Measurements from ENCODE around the gene C2CD4D. TPM values are rescaled to one million over a fixed set of nuclear protein-coding genes. Genes with fewer than 3 reads are reported as not detected.
"Not testable (repeated sequence)": the region's sequence is repeated elsewhere in the genome, so short reads cannot be mapped to it uniquely, and the experiment has no call there.

Gene C2CD4D
- total RNA-seq, 1 donor from 2014 or later, result not detected

DNA sequence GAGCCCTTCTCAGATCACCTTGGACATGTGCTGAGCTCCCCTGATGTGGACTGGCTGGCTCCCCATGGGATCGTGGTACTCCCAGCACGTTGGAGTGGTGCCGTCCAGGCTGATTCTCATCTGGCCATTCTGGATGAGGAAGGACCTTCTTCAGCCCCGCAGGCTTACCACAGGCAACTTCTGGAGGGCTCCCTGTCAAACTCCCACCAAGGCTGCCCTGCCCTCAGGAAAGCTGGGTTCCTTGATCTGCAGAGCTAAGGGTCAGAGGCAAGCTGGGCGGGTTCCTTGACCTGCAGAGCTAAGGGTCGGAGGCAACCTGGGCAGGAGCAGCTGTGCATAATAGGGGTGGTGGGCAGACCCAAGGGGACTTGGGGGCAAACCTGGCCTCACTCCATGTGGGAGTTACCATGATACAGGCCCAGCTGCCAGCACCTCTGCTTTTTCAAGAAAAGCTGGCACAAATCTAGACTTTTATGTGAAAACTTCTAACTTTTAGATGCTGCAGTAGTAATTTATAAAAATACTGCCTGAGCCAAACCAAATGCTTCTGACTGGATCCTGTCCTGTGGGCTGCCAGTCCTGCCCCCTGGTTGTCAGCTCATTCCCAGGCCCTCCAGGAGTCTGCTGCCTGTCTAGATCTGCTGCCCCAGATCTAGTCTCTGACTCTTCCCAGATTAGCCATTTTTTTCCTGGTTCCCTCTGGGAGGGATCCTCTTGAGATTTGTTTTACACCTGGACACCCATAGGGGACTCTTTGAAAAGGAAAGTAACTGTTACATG, 19.5 kb upstream of the C2CD4D start:
- DNase-seq (ENCODE audit: low read depth), result no peak

DNA sequence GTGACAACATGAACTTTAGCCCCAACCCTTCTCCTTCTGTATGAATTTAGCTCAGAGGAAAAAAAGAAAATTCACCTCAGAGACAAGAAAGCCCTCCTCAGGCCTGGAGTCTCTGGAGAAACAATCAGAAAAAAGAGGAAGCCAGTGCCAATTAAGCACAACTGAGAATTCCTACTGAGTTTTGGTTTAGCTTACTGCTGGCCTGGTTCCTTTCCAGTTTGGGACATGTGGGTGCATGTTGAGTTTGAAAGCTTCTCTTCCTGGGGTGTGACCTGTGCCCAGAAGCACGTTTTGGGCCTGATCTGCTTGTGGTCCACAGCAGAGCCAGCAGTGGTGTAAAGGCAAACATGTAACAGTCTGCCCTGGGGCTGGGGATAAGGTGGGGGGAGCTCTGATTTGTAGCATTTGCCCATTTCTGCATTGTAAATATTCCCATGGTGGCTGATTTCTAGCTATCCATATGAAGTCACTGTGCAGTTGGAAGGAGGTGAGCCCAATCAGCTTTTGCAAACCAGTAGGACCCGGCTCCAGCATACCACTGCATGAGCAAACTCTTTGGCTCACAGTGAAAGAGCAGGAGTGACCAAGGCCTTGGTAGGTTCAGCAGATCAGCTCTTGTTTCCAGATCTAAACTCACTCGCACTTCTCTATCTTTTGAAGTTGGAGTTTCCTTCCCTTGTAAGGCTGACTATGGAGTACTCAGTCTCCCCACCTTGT, 18.6 kb upstream of the C2CD4D start:
- DNase-seq (ENCODE audit: low read depth), result no peak

DNA sequence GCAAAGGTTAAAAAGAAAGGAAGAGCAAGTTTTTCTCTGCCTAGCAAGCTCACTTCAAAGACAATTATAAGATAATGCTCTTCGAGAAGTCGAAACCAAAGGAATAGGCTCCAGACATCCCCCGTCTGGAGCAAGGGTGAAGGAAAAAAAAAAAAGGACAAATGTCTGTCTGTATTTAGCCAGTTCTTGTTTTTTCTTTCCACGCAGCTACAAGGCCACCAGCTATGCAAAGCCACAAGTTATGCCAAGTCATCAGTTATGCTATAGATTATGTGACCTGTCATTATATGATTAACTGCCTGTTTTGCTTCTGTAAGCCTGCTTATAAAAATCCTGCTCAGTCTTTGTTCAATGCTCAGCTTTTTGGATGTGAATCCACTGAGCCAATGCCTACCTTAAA, 16.3 kb upstream of the C2CD4D start:
- no peak for DNase-seq (ENCODE audit: low read depth)

DNA sequence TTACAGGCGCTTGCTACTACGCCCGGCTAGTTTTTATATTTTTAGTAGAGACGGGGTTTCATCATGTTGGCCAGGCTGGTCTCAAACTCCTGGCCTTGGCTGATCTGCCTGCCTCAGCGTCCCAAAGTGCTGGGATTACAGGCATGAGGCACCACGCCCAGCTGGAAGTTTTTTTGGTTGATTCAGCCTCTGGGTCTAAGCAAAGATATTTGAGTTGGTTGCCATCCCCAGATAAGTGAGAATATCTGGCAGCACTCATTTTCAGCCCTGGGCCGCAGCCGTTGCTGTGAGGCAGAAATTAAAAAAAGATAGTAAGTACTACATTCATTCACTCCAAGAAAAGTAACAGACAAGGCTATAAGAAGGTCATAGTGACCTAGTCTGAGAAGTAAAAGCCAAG, 15.9 kb upstream of the C2CD4D start:
- not testable (repeated sequence) for DNase-seq (ENCODE audit: low read depth)

DNA sequence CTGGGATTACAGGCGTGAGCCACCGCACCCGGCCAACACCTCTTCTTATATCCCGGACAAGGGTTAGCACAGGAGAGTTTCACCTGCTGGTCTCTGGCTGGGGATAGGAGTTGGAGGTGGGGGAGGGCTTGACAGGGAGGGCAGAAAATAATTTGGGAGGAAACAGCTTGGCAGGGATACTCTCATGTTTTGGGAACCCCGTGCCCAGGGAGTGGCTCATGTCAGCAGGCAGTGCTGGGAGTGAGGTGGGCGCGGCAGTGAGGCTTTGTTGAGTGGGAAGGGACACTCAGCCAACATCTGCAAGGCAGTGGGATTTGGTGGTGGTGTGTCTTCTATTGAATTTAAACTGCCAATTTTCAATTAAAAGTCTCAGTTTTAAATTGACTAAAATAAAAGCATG, 15.0 kb upstream of the C2CD4D start:
- no peak for DNase-seq (ENCODE audit: low read depth)

DNA sequence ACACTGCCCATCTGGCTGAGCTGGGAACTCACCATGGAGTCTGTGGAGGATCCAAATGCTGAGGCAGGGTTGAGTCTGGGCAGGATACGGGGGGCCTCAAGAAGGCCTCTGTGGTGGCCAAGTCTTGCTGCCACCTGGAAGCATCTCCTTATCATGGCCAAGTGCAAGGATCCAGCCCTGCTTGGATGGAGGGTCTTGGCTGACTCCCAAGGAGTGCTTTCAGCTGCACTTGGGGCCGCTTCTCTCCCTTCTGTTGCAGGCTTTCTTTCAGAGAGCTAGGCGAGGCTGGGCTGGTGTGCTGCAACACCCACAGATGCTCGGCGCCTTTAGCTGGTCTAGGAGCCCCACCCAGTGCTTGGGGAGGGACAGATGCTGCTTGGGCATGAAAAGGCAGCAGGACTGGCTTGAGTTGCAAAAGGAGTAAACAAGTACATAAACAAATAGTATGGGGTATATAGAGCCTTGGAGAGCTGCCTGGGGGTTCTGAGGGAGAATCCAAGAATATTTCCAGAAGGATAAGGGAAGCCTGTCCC, 13.9 kb upstream of the C2CD4D start, which contains the start of gene THEM5:
TSS of gene THEM5 (minus strand) at position 302 of the 533 bp plus-strand sequence. CDS start at position 155, 147 bp downstream.
- no peak for DNase-seq (ENCODE audit: low read depth)

DNA sequence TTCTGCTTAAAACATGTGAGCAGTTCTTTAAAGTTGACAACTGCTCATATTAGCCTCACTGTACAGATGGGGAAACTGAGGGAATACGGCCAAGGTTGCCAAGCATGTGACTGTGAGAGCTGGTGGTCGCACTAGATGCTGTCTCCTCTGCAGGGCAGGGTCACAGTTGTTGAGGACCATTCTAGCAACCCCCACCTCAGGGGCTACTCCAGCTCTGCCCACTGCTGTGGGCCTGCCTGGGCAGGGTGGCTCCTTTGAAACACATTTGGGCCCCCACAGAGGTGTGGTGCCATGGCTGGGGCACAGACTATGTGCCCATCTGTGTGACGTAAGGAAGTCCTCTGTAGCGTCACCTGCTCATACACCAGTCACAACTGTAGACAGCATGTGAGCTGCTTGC, 13.1 kb upstream of the C2CD4D start:
- no peak for DNase-seq (ENCODE audit: low read depth)

DNA sequence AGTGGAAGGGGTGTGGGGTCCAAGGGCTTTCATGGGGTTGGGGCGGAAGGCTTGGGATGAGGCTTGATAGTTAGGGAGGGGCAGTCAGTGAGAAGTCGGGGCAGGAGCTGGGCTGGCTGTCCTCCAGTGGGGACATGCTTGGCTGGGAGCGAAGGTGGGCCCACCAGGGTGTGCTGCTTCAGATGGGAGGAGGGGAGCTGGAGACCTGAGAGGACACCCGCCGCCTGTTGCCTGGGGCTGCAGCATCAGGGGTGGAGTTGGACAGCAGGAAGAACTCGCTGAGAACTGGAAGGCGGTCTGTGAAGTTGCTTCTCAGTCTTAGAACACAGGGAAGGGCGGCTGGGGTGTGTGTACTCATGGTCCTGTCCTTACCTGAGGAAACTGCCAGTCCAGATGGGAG, 12.3 kb upstream of the C2CD4D start:
- DNase-seq (ENCODE audit: low read depth), result no peak

DNA sequence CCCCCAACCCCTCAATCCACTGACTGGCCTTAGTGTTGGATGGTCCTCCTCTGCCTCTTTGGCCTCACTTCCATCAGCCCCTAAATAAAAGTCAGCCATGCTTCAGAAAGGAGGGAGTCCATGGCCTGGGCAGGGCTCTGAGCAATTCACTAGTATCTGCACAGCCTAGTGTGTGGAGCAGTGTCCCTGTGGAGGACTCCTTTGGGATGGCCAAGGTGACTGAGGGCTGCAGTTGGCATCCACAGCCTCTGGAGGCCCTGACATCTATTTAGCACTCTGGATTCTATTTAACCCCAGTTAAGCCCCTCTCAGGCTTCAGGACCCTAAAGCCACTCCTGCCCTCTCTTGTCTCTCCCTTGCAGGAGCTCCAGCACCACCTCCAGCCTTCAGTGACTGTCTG, 10.3 kb upstream of the C2CD4D start:
- no peak for DNase-seq (ENCODE audit: low read depth)

DNA sequence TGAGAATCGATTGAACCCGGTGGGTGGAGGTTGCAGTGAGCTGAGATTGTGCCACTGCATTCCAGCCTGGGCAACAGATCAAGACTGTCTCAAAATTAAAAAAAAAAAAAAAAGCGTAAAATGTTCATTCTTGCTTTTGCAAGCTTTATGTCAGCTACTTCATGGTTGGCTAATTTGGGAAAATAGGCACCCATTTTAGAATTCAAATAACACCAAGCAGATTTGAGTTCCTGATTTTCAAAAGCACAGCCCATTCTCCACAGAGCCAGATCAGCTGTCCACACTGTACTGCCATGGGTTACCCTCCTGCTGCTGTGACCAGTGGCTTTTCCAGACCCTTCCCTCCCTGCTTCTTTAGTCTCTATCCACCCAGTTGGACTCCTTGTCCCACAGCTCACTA, 9.5 kb upstream of the C2CD4D start:
- no peak for DNase-seq (ENCODE audit: low read depth)

DNA sequence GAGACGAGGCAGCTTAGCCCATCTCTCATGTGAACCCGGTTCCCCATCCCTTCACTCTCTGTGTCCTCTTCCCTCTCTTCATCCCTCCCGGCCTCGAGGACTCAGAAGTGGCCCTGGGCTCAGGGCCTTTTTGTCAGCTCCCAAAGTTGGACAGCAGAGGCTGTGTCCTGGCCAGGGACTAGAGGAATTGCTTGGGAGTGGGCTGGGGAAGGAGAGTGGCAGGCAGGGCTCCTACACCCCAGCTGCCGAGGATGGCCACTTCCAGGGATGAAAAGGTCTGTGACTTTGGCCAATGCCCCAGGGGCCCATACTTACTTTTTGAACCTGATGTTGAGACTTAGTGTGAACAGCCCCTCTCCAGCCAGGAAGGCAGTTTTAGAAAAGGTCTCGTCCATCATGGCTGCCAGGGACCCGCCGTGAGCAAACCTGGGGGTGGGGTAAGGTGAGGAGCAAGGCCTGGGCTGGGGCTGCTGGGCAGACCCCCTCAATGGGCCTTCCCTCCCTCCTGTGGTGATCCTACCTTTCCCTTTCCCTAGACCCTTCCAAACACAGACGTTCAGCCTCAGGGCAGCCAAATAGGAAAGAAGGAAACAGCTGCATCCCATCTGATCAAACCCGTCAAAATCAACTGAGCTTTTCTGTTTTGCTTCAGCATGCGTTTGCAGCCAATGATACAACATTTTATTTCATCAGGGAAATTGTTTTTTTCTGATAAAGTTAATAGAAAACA, 8.4 kb upstream of the C2CD4D start:
- DNase-seq (ENCODE audit: low read depth), result no peak

DNA sequence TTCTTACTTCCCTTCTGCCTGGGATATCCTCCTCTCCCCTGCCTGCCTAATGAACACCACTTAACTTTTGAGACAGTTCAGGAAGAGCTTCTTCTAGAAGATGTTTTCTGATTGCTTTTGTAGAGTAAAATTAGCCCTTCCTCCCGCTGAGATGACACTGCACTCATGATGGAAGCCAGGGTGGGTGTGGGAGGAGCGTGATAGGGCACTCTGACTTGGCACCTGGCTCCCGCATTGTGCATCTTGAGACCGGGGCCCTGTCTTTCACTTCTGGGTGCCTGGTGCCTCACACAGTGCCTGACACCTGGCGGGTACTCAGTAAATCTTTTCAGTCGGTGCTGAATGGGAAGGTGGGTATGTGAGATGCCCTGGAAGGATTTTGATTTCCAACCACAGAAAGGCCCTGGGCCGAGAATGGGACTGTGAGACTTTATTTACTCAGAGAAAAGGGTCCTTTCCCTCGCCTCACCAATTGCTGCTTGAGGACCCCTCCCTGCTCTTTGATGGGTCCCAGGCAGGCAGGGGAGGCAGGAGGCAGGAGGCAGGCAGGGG, 7.1 kb upstream of the C2CD4D start:
- no peak for DNase-seq (ENCODE audit: low read depth)

DNA sequence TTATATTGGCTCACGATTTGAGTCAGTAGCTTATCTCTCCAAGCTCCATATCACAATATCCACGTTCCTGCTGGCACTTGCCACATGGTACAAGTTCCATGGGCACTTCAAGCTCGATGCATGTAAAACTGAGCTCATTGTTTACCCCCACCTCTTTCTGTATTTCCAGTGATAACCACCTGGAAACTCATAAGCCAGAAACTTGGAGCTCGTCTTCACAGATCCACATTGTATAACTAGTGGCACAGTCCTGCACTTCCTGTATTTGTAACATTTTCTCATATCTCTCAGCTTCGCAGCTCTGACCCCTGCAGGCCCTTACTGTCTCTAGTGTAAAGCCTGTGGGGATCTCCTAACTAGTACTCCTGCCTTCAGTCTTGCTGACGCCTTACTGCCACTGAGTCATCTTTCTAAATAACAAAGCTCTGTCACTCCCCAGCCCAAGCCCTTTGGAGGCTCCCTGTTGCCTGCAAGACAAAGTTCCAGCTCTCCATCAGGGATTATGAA, 6.5 kb upstream of the C2CD4D start:
- no peak for DNase-seq (ENCODE audit: low read depth)

DNA sequence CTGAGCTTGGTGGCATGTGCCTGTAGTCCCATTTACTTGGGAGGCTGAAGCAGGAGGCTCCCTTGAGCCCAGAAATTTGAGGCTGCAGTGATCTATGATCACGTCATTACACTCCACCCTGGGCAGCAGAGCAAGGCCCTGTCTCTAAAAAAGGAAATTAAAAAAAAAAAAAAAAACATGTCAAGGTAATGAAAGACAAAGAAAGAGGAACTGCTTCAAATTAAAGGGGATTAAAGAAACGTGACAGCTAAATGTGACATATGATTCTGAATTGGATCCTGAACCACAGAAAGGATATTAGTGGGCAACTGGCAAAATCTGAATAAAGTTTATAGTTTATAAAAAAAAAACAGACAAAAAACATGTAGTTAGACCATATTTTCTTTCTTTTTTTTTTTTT, 3.8 kb upstream of the C2CD4D start:
- no peak for DNase-seq (ENCODE audit: low read depth)

DNA sequence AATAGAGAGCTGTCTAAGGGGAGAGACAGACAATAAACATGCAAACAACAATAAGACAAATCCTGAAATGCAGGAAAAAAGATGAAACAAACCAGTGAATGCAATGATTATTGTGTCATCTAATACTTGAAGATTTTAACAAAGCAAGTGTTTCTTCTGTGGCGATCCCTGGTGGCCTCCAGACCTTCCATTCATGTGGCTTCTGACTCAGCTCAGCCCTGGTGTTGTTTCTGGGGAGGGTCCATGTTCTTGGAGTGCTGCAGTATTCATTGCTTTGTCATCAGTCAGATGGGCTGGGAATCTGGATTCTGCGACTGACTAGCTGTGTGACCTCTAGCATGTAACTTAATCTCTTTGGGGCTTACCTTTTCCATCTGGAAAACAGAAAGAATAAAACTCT, 1.5 kb upstream of the C2CD4D start:
- peak; percentile 86 for DNase-seq (ENCODE audit: low read depth)

DNA sequence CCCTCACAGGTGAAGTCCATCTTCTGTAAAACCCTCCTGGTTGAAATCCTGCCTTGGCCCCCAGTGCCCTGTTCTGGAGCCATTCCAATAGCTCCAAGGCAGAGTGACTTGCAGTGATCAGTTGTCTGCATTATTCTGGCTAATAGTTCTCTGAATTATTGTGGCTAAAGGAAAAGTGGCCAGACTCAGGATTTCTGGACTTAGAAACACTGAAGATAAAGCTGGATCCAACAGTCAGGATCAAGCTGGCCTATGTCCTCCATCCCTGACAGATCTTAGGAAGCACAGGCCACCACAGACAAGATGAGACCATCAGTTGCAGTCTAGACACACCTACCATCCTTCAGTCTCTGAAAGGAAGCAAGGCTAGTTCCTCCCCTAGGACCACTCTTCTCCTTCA, 801 bp upstream of the C2CD4D start:
- DNase-seq (ENCODE audit: low read depth), result no peak

DNA sequence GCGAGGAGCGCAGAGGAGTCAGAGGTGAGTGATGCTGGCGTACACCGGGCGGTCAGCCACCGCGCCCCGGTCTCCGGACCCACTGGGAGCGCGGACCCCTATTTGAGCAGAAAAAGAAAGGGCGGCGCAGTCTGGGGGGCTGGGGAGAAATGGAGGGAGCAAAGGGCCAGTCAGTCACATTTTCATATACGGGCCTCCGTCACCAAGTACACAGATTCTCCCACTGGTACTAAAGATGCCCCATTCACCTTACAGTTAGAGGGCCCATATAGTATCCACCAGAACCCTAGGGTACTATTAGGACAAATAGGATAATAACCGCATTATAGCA, 573 bp downstream of the C2CD4D start:
- DNase-seq (ENCODE audit: low read depth), result no peak

DNA sequence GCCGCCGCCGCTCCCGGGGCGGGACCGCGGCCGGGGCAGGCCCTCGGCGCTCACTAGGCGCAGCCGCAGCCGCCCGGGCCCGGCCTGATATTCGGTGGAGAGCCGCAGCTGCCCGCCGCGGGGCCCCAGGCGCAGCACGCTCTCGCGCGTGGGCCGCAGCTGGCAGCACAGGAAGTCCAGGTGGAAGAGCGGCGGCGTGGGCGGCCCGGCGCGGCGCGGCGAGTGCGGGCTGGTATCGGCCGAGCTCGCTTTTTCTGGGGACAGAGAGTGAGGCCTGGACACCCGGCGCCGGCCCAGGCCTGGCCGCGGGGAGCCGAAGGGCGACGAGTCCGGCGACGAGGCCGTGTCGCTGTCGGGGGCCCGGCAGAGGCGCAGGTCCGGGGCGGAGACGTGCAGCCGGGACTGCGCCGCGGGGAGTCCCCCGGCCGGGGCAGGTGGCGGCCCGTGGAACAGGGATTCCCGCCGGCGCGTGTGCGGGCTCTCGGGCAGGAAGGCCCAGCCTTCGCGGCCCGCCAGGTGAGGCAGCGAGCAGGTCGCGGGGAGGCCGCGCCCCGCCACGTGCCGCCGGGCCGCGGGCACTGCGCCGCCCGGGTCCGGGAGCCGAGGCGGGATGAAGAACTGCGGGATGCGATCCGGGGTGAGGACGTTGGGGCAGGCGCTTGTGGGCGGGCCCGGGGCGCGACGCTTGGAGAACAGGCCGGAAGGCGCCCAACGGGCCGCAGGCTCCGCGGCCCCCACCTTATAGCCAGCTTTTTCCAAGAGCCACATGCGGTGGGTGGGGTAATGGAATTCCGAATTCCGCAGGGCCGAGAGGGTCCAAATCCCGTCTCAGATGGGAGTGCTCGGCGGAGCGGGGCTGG, 1.2 kb downstream of the C2CD4D start:
- DNase-seq (ENCODE audit: low read depth), result no peak

DNA sequence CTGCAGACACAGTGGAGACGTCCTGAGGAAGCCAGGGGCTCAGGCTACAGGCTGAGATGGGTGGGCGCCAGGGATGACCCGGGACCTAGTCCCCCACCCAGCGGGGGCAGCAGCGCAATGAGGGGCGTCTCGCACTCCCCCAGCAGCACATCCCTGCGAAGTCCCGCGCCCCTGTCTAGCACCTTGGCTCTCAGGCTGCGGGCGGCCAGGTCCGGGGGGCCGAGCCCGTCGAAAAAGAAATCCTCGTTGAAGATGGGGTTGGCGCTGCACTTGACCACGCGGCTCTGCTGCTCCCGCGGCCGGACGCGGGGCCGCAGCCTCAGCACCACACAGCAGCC, 1.8 kb downstream of the C2CD4D start:
- no peak for DNase-seq (ENCODE audit: low read depth)

DNA sequence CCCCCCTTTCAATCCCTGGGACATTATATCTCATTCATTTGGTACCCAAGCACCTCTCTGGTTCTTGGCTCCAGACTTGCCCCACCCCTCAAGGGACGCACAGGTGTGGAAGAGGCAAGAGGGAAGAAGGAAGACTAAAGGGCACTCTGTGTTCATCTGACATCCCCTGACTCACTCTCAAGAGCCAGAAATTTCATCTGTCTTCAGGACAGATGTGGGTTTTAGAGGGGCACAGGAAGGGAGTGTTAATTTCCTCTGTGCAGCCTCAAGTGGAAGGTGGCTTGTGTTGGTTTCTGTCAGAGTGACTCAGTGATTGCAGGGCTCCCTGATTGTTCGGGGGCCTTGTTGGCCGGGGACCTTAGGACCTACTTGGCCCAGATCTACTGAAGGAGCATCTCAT, 2.4 kb downstream of the C2CD4D start:
- DNase-seq (ENCODE audit: low read depth), result no peak

DNA sequence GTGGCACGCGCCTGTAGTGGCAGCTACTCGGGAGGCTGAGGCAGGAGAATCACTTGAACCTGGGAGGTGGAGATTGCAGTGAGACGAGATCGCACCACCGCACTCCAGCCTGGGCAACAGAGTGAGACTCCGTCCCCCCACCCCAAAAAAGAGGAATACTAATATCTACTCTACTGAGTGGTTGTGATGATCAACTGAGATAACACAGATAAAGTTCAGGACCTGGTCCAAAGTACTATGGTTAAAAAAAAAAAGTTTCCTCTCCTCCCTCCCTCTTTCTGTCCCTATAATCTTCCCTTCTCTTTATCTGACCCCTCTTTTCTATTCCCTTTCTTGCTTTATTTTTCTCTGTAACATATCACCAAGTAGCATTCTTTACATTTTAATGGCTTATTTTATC, 4.0 kb downstream of the C2CD4D start:
- no peak for DNase-seq (ENCODE audit: low read depth)

All from renal cortical epithelial cell (primary cell).